ENCODE measurements around the gene SCN7A.
"Not testable (repeated sequence)": the region's sequence is repeated elsewhere in the genome, so short reads cannot be mapped to it uniquely, and the experiment has no call there.

SCN7A gene

GRCh38 chr2:166393008-166393407 is 101.0 kb downstream of the SCN7A start:
- no peak for DNase-seq

GRCh38 chr2:166388481-166389070 is 105.5 kb downstream of the SCN7A start:
- no peak for DNase-seq

DNA sequence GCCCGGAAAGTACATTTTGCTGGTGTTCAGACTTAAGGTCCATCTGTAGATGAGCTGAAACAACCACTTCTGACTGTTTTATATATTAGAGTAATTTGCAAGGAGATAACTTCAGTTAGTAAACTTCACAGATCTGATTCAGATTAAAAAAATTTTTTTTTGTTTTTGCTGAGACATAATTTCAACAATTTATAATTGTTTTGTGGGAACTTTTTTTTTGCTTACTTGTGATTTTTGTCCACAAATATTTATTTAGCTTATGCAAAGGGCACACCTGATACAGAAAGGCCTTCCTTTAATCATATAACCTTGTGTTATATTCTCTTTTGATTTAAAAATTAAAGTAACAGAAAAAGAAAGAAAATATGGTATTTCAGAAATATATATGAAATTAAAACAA is 108.7 kb downstream of the SCN7A start:
- no peak for DNase-seq

- no peak for DNase-seq
These were observed 109.3 kb downstream of the SCN7A start for GRCh38 chr2:166384774-166385173.

GRCh38 chr2:166382448-166382847 is 111.6 kb downstream of the SCN7A start:
- DNase-seq, result no peak

- no peak for DNase-seq
These were observed 113.4 kb downstream of the SCN7A start for GRCh38 chr2:166380615-166381014.

- no peak for DNase-seq
These were observed 117.2 kb downstream of the SCN7A start for GRCh38 chr2:166376873-166377272.

DNA sequence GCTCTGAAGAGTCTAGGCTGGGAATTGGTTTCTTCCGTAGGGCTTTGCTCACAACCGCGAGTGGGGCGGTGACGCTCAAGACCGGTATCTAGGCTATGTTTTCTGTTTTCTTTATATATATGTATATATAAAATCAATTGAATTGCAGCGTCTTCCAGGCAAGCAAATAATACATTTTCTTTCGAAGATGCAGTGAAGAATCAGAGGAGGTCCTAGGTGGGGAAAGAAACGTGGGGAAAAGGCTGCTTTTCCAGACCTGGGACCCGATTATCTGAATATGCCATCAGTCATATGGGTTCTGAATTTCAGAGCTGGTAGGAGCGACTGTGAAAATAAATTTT is 117.6 kb downstream of the SCN7A start:
- no peak for DNase-seq

DNA sequence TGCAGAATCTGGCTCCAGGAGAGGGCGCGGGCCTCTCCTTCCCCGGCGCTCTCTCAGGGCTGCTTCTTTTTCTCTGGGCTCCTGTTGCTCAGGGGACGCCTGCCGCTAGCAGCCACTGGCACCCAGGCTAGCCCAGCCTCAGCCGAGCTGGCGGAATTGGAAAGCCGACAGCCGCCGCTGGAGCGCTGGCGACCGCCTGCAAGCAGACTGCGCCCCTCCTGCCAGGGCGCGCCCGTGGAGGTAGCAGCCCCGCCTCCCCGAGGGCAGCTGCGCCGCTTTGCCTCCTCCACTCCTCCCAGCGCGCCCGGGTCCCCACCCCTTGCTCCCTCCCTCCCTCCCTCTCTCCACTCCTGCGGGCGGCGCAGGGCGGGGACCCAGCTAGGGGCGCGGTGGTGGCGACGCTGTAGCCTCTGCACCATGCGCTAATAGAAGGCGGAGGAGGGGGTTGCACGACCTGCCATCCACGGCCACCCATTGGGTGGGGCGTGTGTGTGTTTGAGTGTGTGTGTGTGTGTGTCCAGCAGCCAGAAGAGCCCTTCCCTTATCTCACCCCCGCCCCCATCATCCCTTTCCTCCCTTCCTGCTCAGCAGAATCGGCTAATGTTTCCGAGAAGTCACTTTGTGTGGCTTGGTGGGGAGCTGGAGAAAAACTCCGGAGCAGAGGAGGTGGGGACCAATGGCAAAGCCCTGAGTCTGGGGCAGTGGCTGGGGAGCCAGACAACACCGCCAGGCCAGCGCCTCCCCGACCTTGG is 118.1 kb downstream of the SCN7A start, which contains the start of gene SCN9A:
Gene SCN9A (minus strand): TSS at position 209 of the 752 bp plus-strand sequence. CDS start 64,188 bp downstream, outside the sequence.
- DNase-seq, result no peak

- DNase-seq, result no peak
These were observed 118.8 kb downstream of the SCN7A start for GRCh38 chr2:166375195-166375735.

DNA sequence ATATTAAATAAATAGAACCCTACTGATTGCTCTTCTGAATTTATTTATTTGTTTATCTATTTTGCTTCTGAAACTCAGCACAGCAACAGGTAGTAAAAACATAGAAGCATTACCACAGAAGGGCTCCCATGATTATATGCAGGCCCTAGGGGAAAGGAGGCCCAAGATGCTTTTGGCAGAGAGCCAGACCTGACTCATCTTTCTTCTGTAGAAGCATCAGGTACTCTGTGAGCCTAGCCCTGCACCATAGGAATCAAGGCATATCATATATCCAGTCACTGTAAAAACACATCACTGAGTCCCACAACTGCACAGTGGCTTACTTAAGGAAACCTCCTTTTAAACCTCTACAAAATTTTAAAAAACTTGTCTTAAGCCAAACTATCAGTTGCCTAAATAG is 120.1 kb downstream of the SCN7A start:
- peak; percentile 6 for DNase-seq

DNA sequence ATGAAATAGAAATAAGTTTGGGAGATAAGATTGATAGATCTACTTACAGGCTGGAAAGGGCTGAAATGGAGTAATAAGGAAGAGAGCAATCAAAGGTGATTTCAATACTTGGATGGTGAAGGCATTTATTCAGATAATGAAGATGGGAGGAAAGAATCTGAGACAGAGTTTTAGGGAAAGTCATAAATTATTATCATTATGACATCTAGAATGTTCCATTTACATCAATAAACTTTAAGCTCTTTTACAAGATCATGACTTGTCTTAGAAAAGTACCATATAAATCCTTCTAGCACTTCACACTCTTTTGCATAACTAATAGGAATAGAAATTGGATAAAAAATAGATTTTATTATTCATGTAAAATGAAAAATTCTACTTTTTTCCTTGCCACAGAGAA is 120.5 kb downstream of the SCN7A start:
- no peak for DNase-seq

DNA sequence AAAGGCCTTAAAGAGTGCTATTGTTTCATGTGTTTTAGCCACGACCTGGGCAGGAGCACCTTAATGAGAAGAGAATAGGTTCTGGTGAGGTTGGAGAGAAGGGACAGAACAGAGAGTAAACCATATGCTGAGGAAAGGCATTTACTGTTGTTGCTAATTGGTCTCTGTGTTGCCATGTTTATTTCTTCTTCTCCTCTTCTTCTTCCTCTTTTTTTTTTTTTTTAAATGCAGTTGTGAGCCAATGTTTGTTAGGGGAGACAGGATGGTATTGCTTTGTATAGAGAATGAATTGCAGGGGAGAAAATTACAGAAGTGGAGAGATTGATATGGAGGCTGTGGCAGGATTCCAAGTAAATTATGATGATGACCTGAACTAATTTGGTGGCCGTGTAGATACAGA is 120.9 kb downstream of the SCN7A start:
- DNase-seq, result no peak

DNA sequence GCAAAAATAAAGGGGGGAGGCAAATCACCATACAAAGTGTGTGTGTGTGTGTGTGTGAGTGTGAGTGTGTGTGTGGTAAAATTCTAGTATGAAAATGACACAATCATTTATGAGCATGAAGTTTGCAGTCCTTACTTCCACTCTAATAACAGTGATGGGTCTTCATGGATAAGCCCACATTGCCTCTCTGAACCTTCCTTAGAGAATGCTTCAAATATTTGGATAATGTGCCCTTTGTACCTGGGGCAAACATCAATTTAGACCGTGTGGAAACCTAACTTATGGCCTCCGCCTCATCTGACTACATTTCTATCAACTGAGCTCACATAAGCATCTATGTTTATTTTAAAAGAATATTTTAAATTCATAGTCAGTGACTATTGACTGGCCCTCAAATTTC is 122.0 kb downstream of the SCN7A start:
- DNase-seq, result no peak

- DNase-seq, result no peak
These were observed 128.1 kb downstream of the SCN7A start for GRCh38 chr2:166365803-166366420.

GRCh38 chr2:166365239-166365638 is 128.8 kb downstream of the SCN7A start:
- no peak for DNase-seq

GRCh38 chr2:166364476-166365161 is 129.4 kb downstream of the SCN7A start:
- no peak for DNase-seq

GRCh38 chr2:166361351-166362153 is 132.5 kb downstream of the SCN7A start:
- no peak for DNase-seq

- DNase-seq, result no peak
These were observed 133.1 kb downstream of the SCN7A start for GRCh38 chr2:166360906-166361305.

DNA sequence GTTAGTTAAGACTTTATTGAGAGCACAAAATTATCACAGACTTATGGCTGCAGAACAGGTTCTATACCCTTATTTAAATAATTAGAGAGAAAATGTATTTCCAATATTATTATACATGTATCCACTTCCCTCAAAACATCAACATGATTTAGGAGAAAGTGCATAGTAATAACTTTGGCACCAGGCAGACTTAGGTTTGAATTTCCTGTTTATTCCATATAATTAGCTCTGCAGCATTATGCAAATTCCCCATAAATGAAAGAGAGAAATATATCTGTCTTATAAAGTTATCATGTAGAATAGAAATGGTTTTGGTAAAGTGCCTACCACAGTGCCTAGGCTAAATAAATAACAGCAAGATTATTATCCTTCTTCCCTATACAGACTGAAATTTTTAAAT is 133.6 kb downstream of the SCN7A start:
- no peak for DNase-seq

DNA sequence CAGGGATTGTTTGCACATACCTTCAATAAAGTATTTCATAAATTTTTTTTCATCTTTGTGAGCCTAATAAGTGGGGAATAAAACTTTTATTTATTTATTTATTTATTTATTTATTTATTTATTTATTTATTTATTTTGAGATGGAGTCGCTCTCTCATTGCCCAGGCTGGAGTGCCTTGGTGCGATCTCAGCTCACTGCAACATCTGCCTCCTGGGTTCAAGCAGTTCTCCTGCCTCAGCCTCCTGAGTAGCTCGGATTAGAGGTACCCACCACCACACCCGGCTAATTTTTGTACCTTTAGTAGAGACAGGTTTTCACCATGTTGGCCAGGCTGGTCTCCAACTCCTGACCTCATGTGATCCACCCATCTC is 136.1 kb downstream of the SCN7A start:
- not testable (repeated sequence) for DNase-seq

DNA sequence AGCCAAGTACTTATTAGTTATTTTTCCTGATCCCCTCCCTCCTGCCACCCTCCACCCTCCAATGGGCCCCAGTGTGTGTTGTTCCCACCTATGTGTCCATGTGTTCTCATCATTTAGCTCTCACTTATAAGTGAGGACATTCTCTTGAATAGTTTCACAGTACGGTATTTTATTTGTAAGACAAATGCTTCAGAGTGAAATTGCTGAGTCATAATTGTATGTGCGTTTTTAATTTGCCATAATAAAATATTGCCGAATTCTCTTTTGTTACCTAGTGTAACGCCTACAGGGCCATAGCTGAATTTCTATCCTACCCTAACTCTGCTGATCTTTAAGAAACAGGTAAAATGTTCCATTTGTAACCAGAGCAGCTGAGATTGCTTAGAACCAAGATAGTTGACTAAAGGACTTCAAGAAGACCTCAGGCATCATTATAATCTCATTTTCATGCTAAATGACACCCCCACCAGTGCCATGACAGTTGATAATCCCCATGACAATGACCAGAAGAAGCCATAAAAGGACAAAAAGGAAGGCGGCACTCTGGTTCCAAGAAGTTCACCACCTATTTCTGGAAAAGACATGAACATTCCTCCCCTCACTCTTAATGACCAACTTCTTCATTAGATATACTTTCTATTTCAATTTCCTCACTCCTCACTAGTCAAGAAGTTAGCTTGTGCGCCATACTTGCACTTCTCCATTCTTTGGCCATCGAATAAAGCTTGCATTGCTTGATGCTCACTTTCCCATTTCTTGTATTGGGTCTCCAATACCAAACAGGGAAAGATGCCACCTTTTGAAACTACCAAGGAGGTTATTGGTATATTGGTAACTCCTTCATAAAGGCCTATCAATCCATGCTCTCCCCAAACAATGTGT is 136.7 kb downstream of the SCN7A start:
- DNase-seq, result no peak

Measured in CD4-positive, alpha-beta T cell treated with Interleukin-4 for 4 hours (primary cell).